ENCODE results near the gene GPR84. TPM values are rescaled to one million over a fixed set of nuclear protein-coding genes. Genes with fewer than 3 reads are reported as not detected.
A peak's percentile ranks its signal among the peaks of the same experiment; 100 is the strongest.

The GPR84 gene
- total RNA-seq, 2 donors from 2014 or later, result 0.43 TPM; not detected in 1

GRCh38 chr12:54363618-54364017 is 668 bp downstream of the GPR84 start:
- no peak overlapping the region for H3K4me3 ChIP-seq

GRCh38 chr12:54363047-54363446 is 1.2 kb downstream of the GPR84 start:
- TF ChIP-seq CTCF (IDR thresholded peaks at IDR 0.05), result no peak
- no peaks in the 10 kb centered on the region for H3K27me3 ChIP-seq
- no peak overlapping the region for H3K4me3 ChIP-seq
- no peak for DNase-seq (ENCODE audit: low spot score)
- no peak overlapping the region for H3K27ac ChIP-seq
- peaks cover 0 to 20% of the 10 kb centered on the region in 2 donors for H3K4me1 ChIP-seq
- no peaks in the 10 kb centered on the region for H3K36me3 ChIP-seq
- no peaks in the 10 kb centered on the region for H3K9me3 ChIP-seq

More at GRCh38 chr12:54363618-54364017, 668 bp downstream of the GPR84 start:
- TF ChIP-seq CTCF (IDR thresholded peaks at IDR 0.05), result no peak
- Histone ChIP-seq H3K9me3 (no peaks in the 10 kb centered on the region), H3K36me3 (no peaks in the 10 kb centered on the region), H3K27ac (no peak overlapping the region), H3K4me1 (peaks cover 0 to 19% of the 10 kb centered on the region in 2 donors), H3K27me3 (no peaks in the 10 kb centered on the region)
- no peak for DNase-seq (ENCODE audit: low spot score)

DNA sequence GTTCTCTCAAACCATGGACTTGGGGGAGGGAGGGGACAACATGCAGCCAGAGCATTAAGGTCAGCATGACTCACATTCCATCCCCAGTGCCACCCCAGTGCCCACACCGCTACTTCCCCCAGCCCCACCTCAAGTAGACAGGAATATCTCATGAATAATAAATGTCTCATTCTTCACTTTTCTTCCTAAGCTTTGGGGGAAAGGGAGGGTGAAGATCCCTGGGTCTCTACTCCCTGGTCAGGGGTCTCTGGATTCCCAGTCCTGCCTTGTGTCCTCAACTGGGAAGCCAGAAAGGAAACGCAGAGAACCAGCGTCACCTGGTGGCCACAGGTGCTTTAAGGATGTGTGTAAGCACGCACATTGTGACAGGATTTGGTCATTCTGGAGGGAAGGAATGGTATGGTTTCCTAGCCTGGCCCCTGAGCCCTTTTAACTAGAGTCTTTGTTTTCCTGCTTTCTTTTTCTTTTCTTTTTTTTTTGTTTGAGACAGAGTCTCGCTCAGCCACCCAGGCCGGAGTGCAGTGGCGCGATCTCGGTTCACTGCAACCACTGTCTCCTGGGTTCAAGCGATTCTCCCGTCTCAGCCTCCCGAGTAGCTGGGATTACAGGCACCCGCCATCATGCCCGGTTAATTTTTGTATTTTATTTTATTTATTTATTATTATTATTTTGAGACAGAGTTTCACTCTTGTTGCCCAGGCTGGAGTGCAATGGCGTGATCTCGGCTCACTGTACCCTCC is 3.4 kb downstream of the GPR84 start:
- Histone ChIP-seq H3K9me3 (no peaks in the 10 kb centered on the region), H3K27me3 (no peaks in the 10 kb centered on the region), H3K4me3 (no peak overlapping the region), H3K36me3 (no peaks in the 10 kb centered on the region), H3K4me1 (peaks cover 0 to 29% of the 10 kb centered on the region in 2 donors), H3K27ac (peak overlapping the region; percentile 86 to 90)
- no peak for DNase-seq (ENCODE audit: low spot score)
- peak; percentile 67 to 79 for TF ChIP-seq CTCF (IDR thresholded peaks at IDR 0.05)

DNA sequence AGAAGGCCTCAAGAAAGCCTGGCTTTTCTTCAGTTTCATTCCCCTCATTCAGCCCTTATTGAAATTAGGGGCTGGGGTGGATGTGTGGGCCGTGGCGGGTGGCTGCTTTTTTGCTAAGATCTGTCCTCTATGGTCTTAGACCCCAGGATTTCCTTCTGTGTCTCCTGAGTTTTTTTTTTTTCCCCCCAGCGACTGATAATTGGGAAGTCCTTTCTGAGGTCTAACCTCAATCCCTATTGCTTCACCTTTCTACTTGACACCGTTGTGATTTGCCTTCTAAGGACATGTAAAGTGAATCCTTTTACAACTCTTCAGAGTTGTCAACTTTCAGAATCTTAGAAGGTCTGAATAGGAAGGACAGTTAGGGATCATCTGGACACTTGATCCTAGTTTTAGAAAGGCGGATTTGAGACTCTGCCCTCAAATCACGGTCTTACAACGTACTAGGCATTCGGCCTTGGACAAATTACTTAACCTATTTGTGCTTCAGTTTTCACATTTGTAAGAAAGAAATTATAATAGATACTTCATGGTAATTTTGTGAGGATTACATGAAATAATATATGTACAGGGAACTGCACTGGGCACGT is 4.4 kb downstream of the GPR84 start:
- Histone ChIP-seq H3K9me3 (no peaks in the 10 kb centered on the region), H3K4me1 (peaks cover 0 to 29% of the 10 kb centered on the region in 2 donors), H3K4me3 (peak overlapping the region; percentile 56 to 67), H3K27ac (peak overlapping the region; percentile 86 to 90), H3K27me3 (no peaks in the 10 kb centered on the region), H3K36me3 (no peaks in the 10 kb centered on the region)
- TF ChIP-seq CTCF (IDR thresholded peaks at IDR 0.05), result no peak
- no peak for DNase-seq (ENCODE audit: low spot score)

- peak; percentile 99 for DNase-seq (ENCODE audit: low spot score)
- peaks cover 0 to 29% of the 10 kb centered on the region in 2 donors for H3K4me1 ChIP-seq
- peak overlapping the region; percentile 56 to 67 for H3K4me3 ChIP-seq
- peak overlapping the region; percentile 86 to 90 for H3K27ac ChIP-seq
- no peaks in the 10 kb centered on the region for H3K36me3 ChIP-seq
- TF ChIP-seq CTCF (IDR thresholded peaks at IDR 0.05), result no peak
- H3K27me3 ChIP-seq, result no peaks in the 10 kb centered on the region
- no peaks in the 10 kb centered on the region for H3K9me3 ChIP-seq
Measured at GRCh38 chr12:54358945-54359761, 5.1 kb downstream of the GPR84 start.
